Thyroid gland (tissue), 4 donors: ENCODE results near the gene MESP1.

Experiments
- CTCF ChIP-seq, 6 experiments: fragments of 200-600 bp in 3 of 6; fragments of 450-650 bp in 3 of 6; sonication (generic) in 3 of 6; IDR thresholded peaks; one replicate each; pipeline ENCODE4 v1.5.1; 2016 to 2019; ENCODE audit warnings: antibody characterized with exemption in 6 of 6, mild to moderate bottlenecking in 2 of 6, inconsistent platforms in 1 of 6, moderate library complexity in 1 of 6
- POLR2A ChIP-seq, 2 donors: fragments of 450-650 bp; IDR thresholded peaks; one replicate each; pipeline ENCODE4 v1.6.1; 2017; ENCODE audit warnings: antibody characterized with exemption in 2 of 2, mild to moderate bottlenecking in 2 of 2, moderate library complexity in 1 of 2

GRCh38 chr15:89745131-89745530 lies 5.9 kb downstream of the MESP1 start:
- TF ChIP-seq CTCF (IDR thresholded peaks at IDR 0.05), result no peak
- TF ChIP-seq POLR2A (IDR thresholded peaks at IDR 0.05), result no peak
